Measurements from ENCODE around the gene RNF215. TPM values are rescaled to one million over a fixed set of nuclear protein-coding genes. Genes with fewer than 3 reads are reported as not detected.
A peak's percentile ranks its signal among the peaks of the same experiment; 100 is the strongest.

RNF215 gene
- total and polyA plus RNA-seq, 2 of the 13 experiments (the other 11 are each of a cell fraction or from before 2014, with no cell fraction given): 5.3 to 6.1 TPM

GRCh38 chr22:30357650-30358215 is 29.5 kb downstream of the RNF215 start:
- POLR2A ChIA-PET: interaction anchor here (1.1 to 2.0 kb wide), 4 partner anchors 30 to 65 kb away, joined by 4 to 39 read pairs (median 15); partner anchors contain the start of genes RNF215 and TBC1D10A
- intact Hi-C loops (cut with micrococcal nuclease; ENCODE audit: unreplicated experiment) (no loop called here), in situ Hi-C loops (cut with HindIII; ENCODE audit: extremely low pct_ligation_motif_present, low pct_unique_long_range_greater_than_20kb) (no loop called here)
- 88% methylated on average over 22 of the region's 22 CpGs for WGBS (ENCODE audit: low lambda C conversion rate)
- no peak for DNase-seq (ENCODE audit: low spot score)
- no TSS peak for BruUV-seq (replicated peaks)
- Histone ChIP-seq H3K27me3 (ENCODE audit: control insufficient read depth in 1 of 2, insufficient read depth in 2 of 2, low read length in 2 of 2) (no peaks in the 10 kb centered on the region; a peak in 2 of 5 replicates), H3K27ac (ENCODE audit: extremely low read length, insufficient read depth, low read length) (no peak overlapping the region), H2AFZ (ENCODE audit: low read length) (no peak overlapping the region), H3K79me2 (ENCODE audit: insufficient read depth, low read length) (peaks cover 27% of the 10 kb centered on the region), H3K4me1 (ENCODE audit: insufficient read depth, low read length) (peaks cover 39% of the 10 kb centered on the region), H4K20me1 (ENCODE audit: insufficient read depth, low read length) (peaks cover 19% of the 10 kb centered on the region), H3K9me3 (ENCODE audit: low read length) (no peaks in the 10 kb centered on the region), H3K4me3 (replicated peaks in 1 of 3; ENCODE audit: insufficient read depth in 1 of 3, low read depth in 2 of 3, low read length in 3 of 3) (peak overlapping the region in 2 of 3 experiments; percentile 96 to 99; a peak in 2 of 6 replicates), H3K36me3 (replicated peaks in 1 of 2; ENCODE audit: control insufficient read depth in 1 of 2, insufficient read depth in 2 of 2, low read length in 2 of 2) (peaks cover 0 to 16% of the 10 kb centered on the region in 2 experiments; a peak in 3 of 5 replicates), H3K9ac (ENCODE audit: insufficient read depth, low read depth, low read length) (no peak overlapping the region), H3K4me2 (ENCODE audit: low read depth, low read length) (peak overlapping the region; percentile 83)
- CTCF ChIA-PET (ENCODE audit: low intra/inter-chr PET ratio, low total read pairs): no interaction called here
- TF ChIP-seq ZNF10 (CRISPR knock-in tag; IDR thresholded peaks at IDR 0.05; ENCODE audit: borderline replicate concordance, low read depth) (no peak), ZNF225 (CRISPR knock-in tag; IDR thresholded peaks at IDR 0.05) (no peak), MAF1 (CRISPR knock-in tag; IDR thresholded peaks at IDR 0.05; ENCODE audit: borderline replicate concordance) (no peak), ZNF513 (CRISPR knock-in tag; conservative IDR thresholded peaks at IDR 0.05) (no peak), ZNF629 (CRISPR knock-in tag; conservative IDR thresholded peaks at IDR 0.05) (no peak), SMARCC2 (IDR thresholded peaks at IDR 0.05) (no peak), ATF1 (CRISPR knock-in tag; IDR thresholded peaks at IDR 0.05) (no peak), ZNF317 (CRISPR knock-in tag; IDR thresholded peaks at IDR 0.05) (no peak), DBP (CRISPR knock-in tag; IDR thresholded peaks at IDR 0.05; ENCODE audit: not compliant biosample characterization) (no peak), KAT7 (CRISPR knock-in tag; IDR thresholded peaks at IDR 0.05; ENCODE audit: borderline replicate concordance) (no peak)
- no peak for ATAC-seq
- no peak for FAIRE-seq
